ENCODE measurements around the gene PLXNA2.
A peak's percentile ranks its signal among the peaks of the same experiment; 100 is the strongest.

Gene PLXNA2

DNA sequence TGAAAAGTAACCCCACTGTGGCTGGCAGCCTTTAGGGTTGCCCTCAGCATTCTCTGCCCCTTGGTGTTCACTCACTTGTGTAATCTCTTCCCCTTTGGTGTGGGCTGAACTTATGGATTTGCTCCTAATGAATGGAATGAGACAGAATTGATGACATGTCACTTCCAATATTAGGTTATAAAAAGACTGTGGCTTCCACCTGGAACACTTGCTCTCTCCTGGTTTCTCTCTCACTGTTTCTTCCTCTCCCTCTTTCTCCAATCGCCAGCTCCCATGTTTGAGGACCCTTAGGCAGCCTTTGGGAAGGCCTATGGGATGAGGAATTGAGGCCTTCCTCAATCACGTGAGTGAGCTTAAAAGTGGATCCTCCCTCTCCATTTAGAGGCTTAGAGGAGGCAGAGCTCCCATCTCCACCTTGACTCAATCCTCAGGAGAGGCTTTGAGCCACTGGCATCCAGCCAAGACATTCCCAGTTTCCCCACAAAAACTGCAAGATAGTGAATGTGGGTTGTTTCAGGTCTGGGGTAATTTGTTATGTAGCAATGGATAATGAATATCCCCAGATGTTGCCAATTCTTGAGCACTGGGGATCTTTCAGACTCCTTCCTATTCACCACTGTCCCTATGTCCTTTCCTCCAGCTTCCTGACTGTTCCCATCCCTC lies 237.8 kb downstream of the PLXNA2 start:
- no peak for DNase-seq (ENCODE audit: low spot score)
- Mint-ChIP-seq H3K4me3 (no peak overlapping the region), H3K9me3 (no peaks in the 10 kb centered on the region), H3K4me1 (ENCODE audit: low read depth) (no peaks in the 10 kb centered on the region), H3K36me3 (ENCODE audit: low read depth) (no peaks in the 10 kb centered on the region), H3K27me3 (ENCODE audit: low read depth) (peaks cover 5% of the 10 kb centered on the region), H3K27ac (no peak overlapping the region)

DNA sequence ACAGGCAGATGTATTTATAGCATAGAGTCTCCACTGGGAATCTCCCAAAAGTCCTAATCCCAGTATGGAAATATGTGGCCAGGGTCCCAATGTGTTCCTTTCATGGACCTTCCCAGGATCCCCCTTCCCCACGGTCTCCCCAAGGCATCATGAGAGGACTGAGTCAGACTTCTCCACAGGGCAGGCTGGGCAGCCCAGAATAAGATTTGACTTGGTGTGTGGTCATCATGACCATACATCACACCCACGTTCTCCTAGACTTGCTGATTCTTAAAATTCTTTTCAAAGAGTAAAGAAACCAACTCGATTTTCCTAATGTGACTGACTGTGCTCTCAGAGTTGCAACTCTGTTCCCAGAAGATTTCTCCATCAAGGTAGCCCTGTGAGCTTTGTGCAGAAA lies 239.3 kb downstream of the PLXNA2 start:
- peaks cover 5% of the 10 kb centered on the region for H3K27me3 Mint-ChIP-seq (ENCODE audit: low read depth)
- no peak overlapping the region for H3K27ac Mint-ChIP-seq
- H3K4me3 Mint-ChIP-seq = no peak overlapping the region
- DNase-seq (ENCODE audit: low spot score) = no peak
- no peaks in the 10 kb centered on the region for H3K9me3 Mint-ChIP-seq
- no peaks in the 10 kb centered on the region for H3K4me1 Mint-ChIP-seq (ENCODE audit: low read depth)
- no peaks in the 10 kb centered on the region for H3K36me3 Mint-ChIP-seq (ENCODE audit: low read depth)

DNA sequence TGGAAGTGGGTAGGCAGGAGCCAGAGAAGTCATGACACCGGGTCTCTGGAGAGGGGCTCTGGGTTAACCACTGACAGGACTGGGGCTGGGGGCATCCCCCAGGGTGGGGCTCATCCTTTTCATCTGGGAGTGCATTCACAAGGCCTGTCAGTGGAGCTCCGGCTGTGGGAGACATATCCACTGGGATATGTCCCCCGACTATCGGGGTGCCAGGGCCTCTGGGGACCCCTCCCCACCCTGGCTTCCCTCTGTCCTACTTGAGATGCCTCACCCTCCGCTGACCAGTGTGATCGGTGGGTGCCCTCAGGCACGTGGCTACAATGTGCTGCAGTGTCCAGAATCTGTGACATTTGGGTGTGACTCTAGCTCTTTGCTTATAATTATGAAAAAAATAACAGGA lies 240.9 kb downstream of the PLXNA2 start:
- H3K36me3 Mint-ChIP-seq (ENCODE audit: low read depth) = no peaks in the 10 kb centered on the region
- H3K27ac Mint-ChIP-seq = no peak overlapping the region
- no peak for DNase-seq (ENCODE audit: low spot score)
- no peaks in the 10 kb centered on the region for H3K4me1 Mint-ChIP-seq (ENCODE audit: low read depth)
- H3K9me3 Mint-ChIP-seq = no peaks in the 10 kb centered on the region
- peaks cover 4% of the 10 kb centered on the region for H3K27me3 Mint-ChIP-seq (ENCODE audit: low read depth)
- no peak overlapping the region for H3K4me3 Mint-ChIP-seq

DNA sequence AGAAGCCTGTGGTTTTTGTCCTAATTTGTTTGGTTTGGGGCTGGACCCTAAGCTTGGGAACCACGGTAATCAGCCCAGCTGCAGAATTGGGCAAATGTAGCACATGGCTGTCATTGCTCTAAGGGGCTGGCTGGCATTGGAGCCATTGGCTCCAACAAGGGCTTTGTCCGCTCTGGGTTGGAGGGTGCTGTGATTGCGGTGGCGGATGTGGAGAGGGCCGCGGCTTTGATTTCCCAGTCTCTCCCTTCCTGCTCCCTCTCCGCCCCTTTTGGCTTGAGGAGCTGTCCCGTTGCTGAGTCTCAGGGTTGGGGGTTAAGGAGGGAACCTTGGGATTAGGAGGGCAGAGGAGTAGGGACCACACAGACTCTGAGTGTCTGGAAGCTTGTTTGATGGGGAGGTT lies 241.5 kb downstream of the PLXNA2 start:
- Mint-ChIP-seq H3K27me3 (ENCODE audit: low read depth) (peaks cover 4% of the 10 kb centered on the region), H3K36me3 (ENCODE audit: low read depth) (no peaks in the 10 kb centered on the region), H3K4me1 (ENCODE audit: low read depth) (no peaks in the 10 kb centered on the region), H3K27ac (no peak overlapping the region), H3K9me3 (no peaks in the 10 kb centered on the region), H3K4me3 (no peak overlapping the region)
- DNase-seq (ENCODE audit: low spot score) = no peak

DNA sequence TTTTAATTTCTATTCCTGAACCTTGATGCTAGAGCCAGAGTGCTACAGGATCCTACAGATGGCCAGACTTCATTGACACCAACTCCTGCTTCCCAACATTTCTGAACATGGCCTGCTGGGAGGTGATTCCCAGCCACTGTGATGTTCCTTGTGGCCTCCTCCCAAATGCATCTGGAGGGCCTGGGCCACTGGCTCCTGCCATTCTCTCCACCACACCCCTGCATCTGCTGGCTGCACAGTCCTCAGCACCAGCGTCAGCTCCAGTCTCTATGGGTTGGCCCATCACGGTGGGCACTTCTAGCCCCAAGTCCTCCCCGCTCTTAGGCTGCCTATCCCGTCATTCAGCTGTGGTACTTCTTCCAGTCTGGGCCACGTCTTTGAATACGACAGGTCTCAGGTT lies 242.1 kb downstream of the PLXNA2 start:
- Mint-ChIP-seq H3K4me3 (no peak overlapping the region), H3K9me3 (no peaks in the 10 kb centered on the region), H3K36me3 (ENCODE audit: low read depth) (no peaks in the 10 kb centered on the region), H3K4me1 (ENCODE audit: low read depth) (no peaks in the 10 kb centered on the region), H3K27ac (no peak overlapping the region), H3K27me3 (ENCODE audit: low read depth) (peaks cover 4% of the 10 kb centered on the region)
- no peak for DNase-seq (ENCODE audit: low spot score)

DNA sequence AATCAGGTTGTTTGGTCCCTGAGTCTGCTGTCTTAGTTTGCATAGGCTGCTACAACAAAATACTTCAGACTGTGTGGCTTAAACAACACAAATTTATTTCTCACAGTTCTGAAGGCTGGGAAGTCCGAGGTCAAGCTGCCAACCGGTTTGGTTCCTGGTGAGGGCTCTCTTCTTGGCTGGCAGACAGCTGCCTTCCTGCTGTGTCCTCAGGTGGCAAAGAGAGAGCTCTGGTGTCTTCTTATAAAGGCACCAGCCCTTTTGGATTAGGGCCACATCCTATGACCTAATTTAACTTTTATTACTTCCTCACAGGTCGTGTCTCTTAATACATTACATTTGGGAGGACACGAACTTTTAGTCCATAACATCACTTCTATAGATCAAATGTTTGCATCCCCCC lies 243.7 kb downstream of the PLXNA2 start:
- H3K27me3 Mint-ChIP-seq (ENCODE audit: low read depth) = peaks cover 4% of the 10 kb centered on the region
- no peak overlapping the region for H3K4me3 Mint-ChIP-seq
- H3K4me1 Mint-ChIP-seq (ENCODE audit: low read depth) = no peaks in the 10 kb centered on the region
- H3K36me3 Mint-ChIP-seq (ENCODE audit: low read depth) = no peaks in the 10 kb centered on the region
- DNase-seq (ENCODE audit: low spot score) = no peak
- no peak overlapping the region for H3K27ac Mint-ChIP-seq
- no peaks in the 10 kb centered on the region for H3K9me3 Mint-ChIP-seq

DNA sequence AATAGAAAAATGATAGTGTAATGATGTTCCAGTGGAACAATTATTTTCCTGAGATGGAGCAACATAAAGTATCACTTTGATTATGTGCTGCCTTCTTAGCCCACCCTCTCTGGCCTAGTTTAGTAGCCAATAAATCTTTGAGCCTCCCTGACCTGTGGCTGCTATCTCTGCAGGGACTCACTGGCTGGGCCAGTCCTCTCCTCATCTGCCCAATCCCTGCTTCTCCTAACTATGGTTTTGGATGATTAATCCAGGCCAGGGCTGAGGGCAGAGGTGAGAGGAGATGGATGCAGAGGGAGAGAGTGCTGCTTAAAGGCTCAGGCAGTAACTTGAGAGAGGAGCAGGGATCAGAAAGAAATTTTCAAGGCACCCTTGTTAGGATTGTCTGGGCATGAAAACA lies 244.2 kb downstream of the PLXNA2 start:
- DNase-seq (ENCODE audit: low spot score) = no peak
- no peak overlapping the region for H3K27ac Mint-ChIP-seq
- no peaks in the 10 kb centered on the region for H3K4me1 Mint-ChIP-seq (ENCODE audit: low read depth)
- H3K4me3 Mint-ChIP-seq = no peak overlapping the region
- no peaks in the 10 kb centered on the region for H3K9me3 Mint-ChIP-seq
- H3K27me3 Mint-ChIP-seq (ENCODE audit: low read depth) = peaks cover 4% of the 10 kb centered on the region
- H3K36me3 Mint-ChIP-seq (ENCODE audit: low read depth) = no peaks in the 10 kb centered on the region

DNA sequence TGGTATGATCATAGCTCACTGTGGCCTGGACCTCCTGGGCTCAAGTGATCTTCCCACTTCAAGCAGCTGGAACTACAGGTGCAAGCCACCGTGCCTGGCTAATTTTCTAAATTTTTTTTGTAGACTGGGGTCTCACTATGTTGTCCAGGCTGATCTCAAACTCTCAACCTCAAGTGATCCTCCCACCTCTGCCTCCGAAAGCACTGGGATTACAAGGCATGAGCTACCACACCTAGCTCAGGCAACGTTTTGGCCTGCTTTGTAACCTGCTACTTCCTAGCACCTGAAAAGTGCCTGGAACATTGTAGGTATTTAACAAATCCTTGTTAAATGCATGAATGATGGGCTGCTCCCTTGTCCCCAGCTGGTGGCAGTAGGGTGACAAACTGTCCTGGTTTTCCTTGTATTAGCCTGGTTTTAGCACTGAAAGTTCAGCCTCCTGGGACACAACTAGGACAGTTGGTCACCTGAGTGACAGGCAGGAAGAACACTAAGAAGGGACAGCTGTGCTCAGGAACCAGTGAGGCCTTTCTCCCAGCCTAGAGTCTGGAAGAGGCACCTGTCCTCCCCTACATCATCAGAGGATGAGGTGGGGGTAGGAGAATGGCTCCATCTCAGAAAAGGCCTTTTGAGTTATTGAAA lies 244.8 kb downstream of the PLXNA2 start:
- H3K36me3 Mint-ChIP-seq (ENCODE audit: low read depth) = no peaks in the 10 kb centered on the region

DNA sequence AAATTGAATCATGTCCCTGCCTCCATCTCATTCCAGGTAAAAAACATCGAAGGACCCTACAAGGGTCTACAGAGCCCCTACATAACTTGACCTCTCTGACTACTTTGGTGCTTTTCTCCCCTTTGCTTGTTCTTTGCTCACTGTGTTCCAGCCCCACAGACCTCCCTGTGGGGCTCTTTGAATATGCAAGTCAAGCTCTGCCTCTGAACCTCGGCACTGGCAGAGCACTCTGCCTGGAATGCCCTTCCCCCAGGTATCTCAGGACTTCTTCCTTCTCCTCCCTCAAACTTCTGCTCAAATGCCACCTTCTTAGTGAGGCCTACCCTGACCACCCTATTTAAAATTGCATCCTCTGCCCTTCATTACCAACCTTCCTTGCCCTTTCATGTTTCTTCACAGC lies 245.5 kb downstream of the PLXNA2 start:
- Mint-ChIP-seq H3K4me3 (no peak overlapping the region), H3K9me3 (no peaks in the 10 kb centered on the region), H3K36me3 (ENCODE audit: low read depth) (no peaks in the 10 kb centered on the region), H3K27ac (no peak overlapping the region), H3K4me1 (ENCODE audit: low read depth) (no peaks in the 10 kb centered on the region), H3K27me3 (ENCODE audit: low read depth) (peaks cover 10% of the 10 kb centered on the region)
- DNase-seq (ENCODE audit: low spot score) = no peak

More for the DNA sequence above, 244.8 kb downstream of the PLXNA2 start:
- Mint-ChIP-seq H3K27ac (no peak overlapping the region), H3K9me3 (no peaks in the 10 kb centered on the region), H3K27me3 (ENCODE audit: low read depth) (peaks cover 9% of the 10 kb centered on the region), H3K4me1 (ENCODE audit: low read depth) (no peaks in the 10 kb centered on the region), H3K4me3 (no peak overlapping the region)
- DNase-seq (ENCODE audit: low spot score) = no peak

DNA sequence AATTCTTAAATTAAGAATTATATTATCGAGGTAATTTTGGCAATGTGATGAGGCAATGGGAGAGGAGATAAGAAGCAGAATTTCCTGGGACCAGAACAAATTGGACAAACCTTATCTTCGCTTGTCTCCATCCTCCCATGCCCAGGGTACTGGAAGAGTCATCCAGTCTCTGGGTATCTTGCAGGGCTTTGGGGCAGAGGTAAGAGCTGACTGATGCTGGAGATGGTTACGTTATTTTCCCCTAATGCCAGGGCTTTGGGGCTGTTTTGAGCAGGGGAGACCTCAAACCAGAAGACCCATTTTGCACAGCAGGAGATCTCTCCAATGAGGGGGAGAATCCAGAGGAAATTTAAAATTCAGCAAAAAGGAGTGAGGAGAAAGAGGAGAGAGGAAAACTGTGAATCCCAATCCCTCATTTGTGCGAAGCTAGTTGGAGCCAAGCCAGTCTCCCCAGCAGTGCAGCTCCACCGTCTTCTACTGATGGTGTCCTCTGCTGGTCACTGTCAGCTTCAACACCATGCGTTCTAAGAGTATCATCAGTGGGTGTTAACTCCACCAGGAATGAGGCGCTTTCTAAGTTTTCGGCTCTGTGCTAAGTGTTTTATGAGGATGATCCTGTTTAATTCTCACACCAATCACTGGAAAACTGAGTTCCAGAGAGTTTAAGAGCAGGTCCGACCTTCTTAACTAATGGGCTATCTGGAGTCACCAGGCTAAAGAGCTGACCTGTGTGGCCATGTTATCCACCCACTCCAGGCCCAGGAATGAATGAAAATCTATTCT lies 246.5 kb downstream of the PLXNA2 start:
- no peaks in the 10 kb centered on the region for H3K4me1 Mint-ChIP-seq (ENCODE audit: low read depth)
- H3K27me3 Mint-ChIP-seq (ENCODE audit: low read depth) = peaks cover 10% of the 10 kb centered on the region
- DNase-seq (ENCODE audit: low spot score) = peak; percentile 24
- H3K9me3 Mint-ChIP-seq = no peaks in the 10 kb centered on the region
- no peaks in the 10 kb centered on the region for H3K36me3 Mint-ChIP-seq (ENCODE audit: low read depth)
- no peak overlapping the region for H3K4me3 Mint-ChIP-seq
- H3K27ac Mint-ChIP-seq = no peak overlapping the region

DNA sequence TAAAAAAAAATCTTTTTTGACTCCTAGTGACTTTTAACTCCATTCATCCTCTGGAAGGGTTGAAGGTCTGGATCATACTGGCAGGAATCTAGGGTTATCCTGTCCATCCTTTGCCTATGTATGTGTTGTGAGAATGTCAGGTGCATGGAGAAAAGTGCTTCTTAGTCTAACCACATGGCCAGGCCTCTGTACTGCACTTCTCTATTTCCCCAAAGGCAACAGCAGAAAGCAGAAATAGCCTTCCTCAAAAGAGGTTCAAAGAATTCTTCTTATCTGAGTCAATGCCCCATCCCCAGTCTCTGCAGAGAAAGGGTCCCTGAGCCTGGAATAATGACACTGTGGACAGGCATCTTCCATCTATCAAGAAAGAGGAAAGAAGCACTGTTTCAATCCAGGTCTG lies 247.5 kb downstream of the PLXNA2 start:
- no peaks in the 10 kb centered on the region for H3K9me3 Mint-ChIP-seq
- H3K27me3 Mint-ChIP-seq (ENCODE audit: low read depth) = peaks cover 8% of the 10 kb centered on the region
- H3K4me1 Mint-ChIP-seq (ENCODE audit: low read depth) = no peaks in the 10 kb centered on the region
- H3K4me3 Mint-ChIP-seq = no peak overlapping the region
- H3K36me3 Mint-ChIP-seq (ENCODE audit: low read depth) = no peaks in the 10 kb centered on the region
- H3K27ac Mint-ChIP-seq = no peak overlapping the region
- DNase-seq (ENCODE audit: low spot score) = no peak

DNA sequence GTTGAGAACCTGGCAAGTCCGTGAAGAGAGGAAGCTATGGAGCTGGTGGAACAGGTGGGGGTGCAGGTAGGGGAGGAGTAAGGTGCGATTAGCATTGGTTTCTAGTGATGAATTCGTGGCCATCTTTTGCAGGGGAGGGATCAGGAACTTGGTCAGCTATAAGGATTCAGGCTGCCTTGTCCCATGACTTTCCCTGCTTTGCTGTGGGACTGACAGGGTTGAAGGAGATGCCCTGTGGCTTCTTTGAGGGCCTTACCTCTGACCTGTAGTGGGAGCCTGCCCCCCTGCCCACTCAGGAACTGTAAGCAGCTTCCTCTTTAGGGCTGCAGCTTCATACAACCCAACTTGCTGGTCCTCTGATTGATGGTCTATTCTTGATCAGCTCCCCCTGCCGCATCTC lies 248.6 kb downstream of the PLXNA2 start:
- Mint-ChIP-seq H3K4me3 (no peak overlapping the region), H3K4me1 (ENCODE audit: low read depth) (no peaks in the 10 kb centered on the region), H3K9me3 (no peaks in the 10 kb centered on the region), H3K27me3 (ENCODE audit: low read depth) (peaks cover 8% of the 10 kb centered on the region), H3K27ac (no peak overlapping the region), H3K36me3 (ENCODE audit: low read depth) (no peaks in the 10 kb centered on the region)
- no peak for DNase-seq (ENCODE audit: low spot score)

DNA sequence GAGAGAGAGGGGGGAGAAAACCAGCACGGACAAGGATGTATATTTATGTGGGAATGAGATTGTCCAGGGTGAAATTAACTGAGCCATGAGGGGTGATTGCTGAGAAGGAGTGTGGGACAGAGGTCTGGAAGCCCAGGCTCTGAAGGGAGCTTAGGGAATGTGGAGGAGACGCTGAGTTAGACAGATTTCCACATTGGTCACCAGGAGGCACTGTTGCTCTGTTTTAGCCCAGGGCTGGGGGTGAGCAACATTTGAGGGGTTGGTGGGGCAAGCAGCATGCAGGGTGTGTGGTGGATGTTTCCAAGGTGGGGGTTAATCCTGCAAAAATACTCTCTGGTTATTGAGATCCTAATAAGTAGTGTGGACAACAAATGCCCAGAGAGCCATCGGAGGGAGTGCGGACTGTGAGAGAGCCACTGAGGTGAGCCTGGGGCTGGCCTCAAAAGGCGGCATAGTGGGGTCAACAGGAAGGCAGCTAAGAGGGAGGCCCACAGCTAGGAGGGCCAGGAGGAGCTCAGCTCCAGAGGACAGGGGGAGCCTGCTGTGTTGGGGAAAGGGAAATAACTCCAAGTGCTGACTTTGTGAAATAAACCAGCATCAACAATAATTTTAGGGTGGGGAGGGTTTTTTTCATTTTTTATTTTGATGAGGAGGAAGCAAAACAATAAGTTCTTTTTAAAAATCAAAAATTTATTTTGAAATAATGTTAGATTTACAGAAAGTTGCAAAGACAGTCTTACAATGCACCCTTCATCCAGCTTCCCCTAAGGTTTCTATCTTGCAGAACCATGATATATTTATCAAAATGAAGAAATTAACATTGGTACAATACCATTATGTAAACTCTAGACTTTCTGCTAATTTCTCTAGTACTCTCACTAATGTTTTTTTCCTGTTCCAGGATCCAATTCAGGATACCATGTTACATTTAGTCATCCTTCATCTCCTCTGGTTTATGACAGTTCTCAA lies 250.4 kb downstream of the PLXNA2 start:
- H3K27ac Mint-ChIP-seq = no peak overlapping the region
- H3K27me3 Mint-ChIP-seq (ENCODE audit: low read depth) = peaks cover 9% of the 10 kb centered on the region
- H3K36me3 Mint-ChIP-seq (ENCODE audit: low read depth) = no peaks in the 10 kb centered on the region
- no peak overlapping the region for H3K4me3 Mint-ChIP-seq
- H3K4me1 Mint-ChIP-seq (ENCODE audit: low read depth) = no peaks in the 10 kb centered on the region
- DNase-seq (ENCODE audit: low spot score) = no peak
- H3K9me3 Mint-ChIP-seq = no peaks in the 10 kb centered on the region
